HCT116 (cell line): Measurements from ENCODE around the gene RPUSD2.

Source experiments
- CEBPB ChIP-seq: IDR thresholded peaks from 2 replicates; pipeline ENCODE4 v1.6.1; 2012; ENCODE audit warnings: low read depth
- ELF1 ChIP-seq: IDR thresholded peaks from 2 replicates; pipeline ENCODE4 v1.6.1; 2012; ENCODE audit warnings: low read depth, borderline replicate concordance
- EZH2 ChIP-seq: fragments of 200-600 bp; sonication (generic); IDR thresholded peaks from 2 replicates; pipeline ENCODE4 v1.6.1; 2017; ENCODE audit warnings: antibody characterized with exemption, mixed run types
- JUND ChIP-seq: IDR thresholded peaks from 2 replicates; pipeline ENCODE4 v1.6.1; 2012
- POLR2A ChIP-seq: IDR thresholded peaks from 2 replicates; pipeline ENCODE4 v1.7.0; 2011; ENCODE audit warnings: borderline replicate concordance; ENCODE audit not compliant: insufficient read depth, insufficient read length; ENCODE audit errors: extremely low read depth
- POLR2AphosphoS5 ChIP-seq: IDR thresholded peaks from 2 replicates; pipeline ENCODE4 v1.6.1; 2011; ENCODE audit warnings: mild to moderate bottlenecking, low read depth, low read length, moderate library complexity
- RAD21 ChIP-seq: IDR thresholded peaks from 2 replicates; pipeline ENCODE4 v1.6.1; 2012; ENCODE audit warnings: low read depth, mild to moderate bottlenecking
- SP1 ChIP-seq: IDR thresholded peaks from 2 replicates; pipeline ENCODE4 v1.6.1; 2012; ENCODE audit warnings: low read depth
- SRF ChIP-seq: IDR thresholded peaks from 2 replicates; pipeline ENCODE4 v1.6.1; 2012; ENCODE audit warnings: low read depth
- TCF7L2 ChIP-seq: IDR thresholded peaks from 2 replicates; pipeline ENCODE4 v1.7.0; 2011; ENCODE audit warnings: borderline replicate concordance, inconsistent platforms; ENCODE audit not compliant: insufficient read depth, insufficient read length; ENCODE audit errors: extremely low read depth
- ZNF274 ChIP-seq: fragments of 200-500 bp; sonication (Bioruptor generic); IDR thresholded peaks from 2 replicates; pipeline ENCODE4 v1.6.1; 2014; ENCODE audit warnings: mild to moderate bottlenecking, low read depth, low read length, inconsistent platforms
- TF ChIP-seq, protein P1 (sequence below): IDR thresholded peaks from 2 replicates; pipeline ENCODE4 v1.6.1; 2012
- TF ChIP-seq, protein P2 (sequence below), 3 experiments: fragments of 200-600 bp in 1 of 3; sonication (generic) in 1 of 3; IDR thresholded peaks in 2 of 3; conservative IDR thresholded peaks in 1 of 3; 2 replicates each; pipeline ENCODE4 v1.5.1; 2012 to 2017; ENCODE audit warnings: low read depth in 2 of 3, low read length in 2 of 3, antibody characterized with exemption in 1 of 3, borderline replicate concordance in 1 of 3, control low read depth in 1 of 3, mild to moderate bottlenecking in 1 of 3, mixed read lengths in 1 of 3, mixed run types in 1 of 3, moderate library complexity in 1 of 3; ENCODE audit not compliant: insufficient read depth in 1 of 3

DNA sequence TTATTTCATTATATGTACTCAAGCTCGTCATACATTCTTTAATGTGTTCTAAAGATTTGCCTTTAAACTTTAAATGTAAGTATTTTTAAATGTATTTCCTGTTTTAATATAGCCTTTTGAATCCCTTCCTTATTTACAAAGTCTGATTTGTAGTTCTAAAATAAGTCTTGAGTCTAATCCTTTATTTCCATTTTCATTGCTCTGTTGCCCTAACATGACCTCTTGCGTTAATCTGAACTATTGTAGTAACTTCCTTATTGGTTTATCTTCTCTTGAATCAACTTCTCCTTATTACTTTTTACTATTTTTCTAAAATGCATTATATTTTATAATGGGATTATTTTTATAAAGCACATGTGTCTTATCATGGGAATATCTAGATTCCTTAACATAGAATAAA, 48.9 kb downstream of the RPUSD2 start:
- TF ChIP-seq ELF1 = no peak
- no peak for TF ChIP-seq CEBPB
- TF ChIP-seq SP1 = no peak
- no peak for TF ChIP-seq SRF
- TF ChIP-seq, protein P1, sequence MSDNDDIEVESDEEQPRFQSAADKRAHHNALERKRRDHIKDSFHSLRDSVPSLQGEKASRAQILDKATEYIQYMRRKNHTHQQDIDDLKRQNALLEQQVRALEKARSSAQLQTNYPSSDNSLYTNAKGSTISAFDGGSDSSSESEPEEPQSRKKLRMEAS = no peak
- no peak for TF ChIP-seq RAD21
- TF ChIP-seq, protein P2, sequence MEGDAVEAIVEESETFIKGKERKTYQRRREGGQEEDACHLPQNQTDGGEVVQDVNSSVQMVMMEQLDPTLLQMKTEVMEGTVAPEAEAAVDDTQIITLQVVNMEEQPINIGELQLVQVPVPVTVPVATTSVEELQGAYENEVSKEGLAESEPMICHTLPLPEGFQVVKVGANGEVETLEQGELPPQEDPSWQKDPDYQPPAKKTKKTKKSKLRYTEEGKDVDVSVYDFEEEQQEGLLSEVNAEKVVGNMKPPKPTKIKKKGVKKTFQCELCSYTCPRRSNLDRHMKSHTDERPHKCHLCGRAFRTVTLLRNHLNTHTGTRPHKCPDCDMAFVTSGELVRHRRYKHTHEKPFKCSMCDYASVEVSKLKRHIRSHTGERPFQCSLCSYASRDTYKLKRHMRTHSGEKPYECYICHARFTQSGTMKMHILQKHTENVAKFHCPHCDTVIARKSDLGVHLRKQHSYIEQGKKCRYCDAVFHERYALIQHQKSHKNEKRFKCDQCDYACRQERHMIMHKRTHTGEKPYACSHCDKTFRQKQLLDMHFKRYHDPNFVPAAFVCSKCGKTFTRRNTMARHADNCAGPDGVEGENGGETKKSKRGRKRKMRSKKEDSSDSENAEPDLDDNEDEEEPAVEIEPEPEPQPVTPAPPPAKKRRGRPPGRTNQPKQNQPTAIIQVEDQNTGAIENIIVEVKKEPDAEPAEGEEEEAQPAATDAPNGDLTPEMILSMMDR (IDR thresholded peaks at IDR 0.05 in 2 of 3, conservative IDR thresholded peaks at IDR 0.05 in 1 of 3; ENCODE audit: borderline replicate concordance in 1 of 3, insufficient read depth in 1 of 3, low read depth in 2 of 3, low read length in 2 of 3) = no peak
- TF ChIP-seq POLR2AphosphoS5 = no peak
- no peak for TF ChIP-seq JUND
- no peak for TF ChIP-seq POLR2A
- TF ChIP-seq EZH2 = no peak
- no peak for TF ChIP-seq TCF7L2
- no peak for TF ChIP-seq ZNF274
